Stimulated activated naive CD8-positive, alpha-beta T cell treated with anti-CD3 and anti-CD28 coated beads, Interleukin-15, Interleukin-2, amounts not matched to agents 100 ng/mL and 50 ng/mL, for 24 hours (primary cell): Measurements from ENCODE around the gene EIF3K.

Experiments
- H3K27ac Mint-ChIP-seq: one replicate; pipeline ENCODE4 v1.8.0; 2021; ENCODE audit warnings: mild to moderate bottlenecking, mixed read lengths
- H3K27me3 Mint-ChIP-seq: one replicate; pipeline ENCODE4 v1.8.0; 2021; ENCODE audit warnings: mixed read lengths
- H3K36me3 Mint-ChIP-seq: one replicate; pipeline ENCODE4 v1.8.0; 2021; ENCODE audit warnings: low read depth, mixed read lengths
- H3K4me1 Mint-ChIP-seq: one replicate; pipeline ENCODE4 v1.8.0; 2021; ENCODE audit warnings: low read depth, mixed read lengths
- H3K4me3 Mint-ChIP-seq: one replicate; pipeline ENCODE4 v1.8.0; 2021; ENCODE audit warnings: mild to moderate bottlenecking, mixed read lengths
- H3K9me3 Mint-ChIP-seq: one replicate; pipeline ENCODE4 v1.8.0; 2021; ENCODE audit warnings: mixed read lengths

EIF3K gene

GRCh38 chr19:38634757-38635482 is 15.9 kb downstream of the EIF3K start:
- H3K4me1 Mint-ChIP-seq, result peaks cover 31% of the 10 kb centered on the region

GRCh38 chr19:38635483-38636399 is 16.8 kb downstream of the EIF3K start:
- H3K27ac Mint-ChIP-seq, result no peak overlapping the region
- no peaks in the 10 kb centered on the region for H3K9me3 Mint-ChIP-seq
- no peak overlapping the region for H3K4me3 Mint-ChIP-seq
- no peaks in the 10 kb centered on the region for H3K27me3 Mint-ChIP-seq
- peaks cover 31% of the 10 kb centered on the region for H3K4me1 Mint-ChIP-seq
- peaks cover 41% of the 10 kb centered on the region for H3K36me3 Mint-ChIP-seq

More at GRCh38 chr19:38634757-38635482, 15.9 kb downstream of the EIF3K start:
- Mint-ChIP-seq H3K27me3 (no peaks in the 10 kb centered on the region), H3K27ac (peak overlapping the region; percentile 84), H3K4me3 (no peak overlapping the region), H3K36me3 (peaks cover 45% of the 10 kb centered on the region), H3K9me3 (no peaks in the 10 kb centered on the region)

- no peak overlapping the region for H3K27ac Mint-ChIP-seq
- H3K27me3 Mint-ChIP-seq, result no peaks in the 10 kb centered on the region
- H3K9me3 Mint-ChIP-seq, result no peaks in the 10 kb centered on the region
- peaks cover 17% of the 10 kb centered on the region for H3K36me3 Mint-ChIP-seq
- H3K4me3 Mint-ChIP-seq, result no peak overlapping the region
- H3K4me1 Mint-ChIP-seq, result peaks cover 31% of the 10 kb centered on the region
Measured at GRCh38 chr19:38638461-38638860, 19.5 kb downstream of the EIF3K start.

- Mint-ChIP-seq H3K36me3 (peaks cover 13% of the 10 kb centered on the region), H3K4me1 (peaks cover 28% of the 10 kb centered on the region), H3K27ac (no peak overlapping the region), H3K9me3 (no peaks in the 10 kb centered on the region), H3K4me3 (no peak overlapping the region), H3K27me3 (no peaks in the 10 kb centered on the region)
Measured at GRCh38 chr19:38639679-38640078, 20.7 kb downstream of the EIF3K start.

GRCh38 chr19:38640368-38640767 is 21.4 kb downstream of the EIF3K start:
- H3K27ac Mint-ChIP-seq, result no peak overlapping the region
- H3K9me3 Mint-ChIP-seq, result no peaks in the 10 kb centered on the region
- peaks cover 10% of the 10 kb centered on the region for H3K36me3 Mint-ChIP-seq
- no peaks in the 10 kb centered on the region for H3K27me3 Mint-ChIP-seq
- H3K4me1 Mint-ChIP-seq, result peaks cover 23% of the 10 kb centered on the region
- H3K4me3 Mint-ChIP-seq, result no peak overlapping the region

GRCh38 chr19:38642176-38642575 is 23.2 kb downstream of the EIF3K start:
- Mint-ChIP-seq H3K9me3 (no peaks in the 10 kb centered on the region), H3K36me3 (no peaks in the 10 kb centered on the region), H3K27me3 (no peaks in the 10 kb centered on the region), H3K27ac (no peak overlapping the region), H3K4me1 (peaks cover 7% of the 10 kb centered on the region), H3K4me3 (no peak overlapping the region)

- Mint-ChIP-seq H3K9me3 (no peaks in the 10 kb centered on the region), H3K27ac (no peak overlapping the region), H3K4me3 (no peak overlapping the region), H3K36me3 (peaks cover 4% of the 10 kb centered on the region), H3K4me1 (peaks cover 19% of the 10 kb centered on the region), H3K27me3 (peaks cover 3% of the 10 kb centered on the region)
Measured at GRCh38 chr19:38644719-38645118, 25.7 kb downstream of the EIF3K start.

- peak within 1 kb of the TSS; percentile 98 for H3K4me3 Mint-ChIP-seq
- H3K4me1 Mint-ChIP-seq, result peaks cover 44% of the 10 kb centered on the region
- H3K9me3 Mint-ChIP-seq, result no peaks in the 10 kb centered on the region
- H3K36me3 Mint-ChIP-seq, result peaks cover 10% of the 10 kb centered on the region
- H3K27ac Mint-ChIP-seq, result peak within 1 kb of the TSS; percentile 94
- H3K27me3 Mint-ChIP-seq, result peaks cover 3% of the 10 kb centered on the region
Measured at GRCh38 chr19:38647368-38647965, 28.5 kb downstream of the EIF3K start, which contains the start of gene ACTN4. Gene ACTN4, plus strand, starts transcription at chr19:38647649. Its CDS starts 97 bp downstream, at chr19:38647746.

- Mint-ChIP-seq H3K36me3 (peaks cover 10% of the 10 kb centered on the region), H3K4me3 (peak overlapping the region; percentile 98), H3K27me3 (peaks cover 3% of the 10 kb centered on the region), H3K27ac (peak overlapping the region; percentile 94), H3K4me1 (peaks cover 51% of the 10 kb centered on the region), H3K9me3 (no peaks in the 10 kb centered on the region)
Measured at GRCh38 chr19:38647966-38648768, 29.2 kb downstream of the EIF3K start.

GRCh38 chr19:38648769-38649304 is 29.8 kb downstream of the EIF3K start:
- Mint-ChIP-seq H3K27me3 (peaks cover 3% of the 10 kb centered on the region), H3K27ac (peak overlapping the region; percentile 94), H3K4me3 (peak overlapping the region; percentile 98), H3K36me3 (peaks cover 10% of the 10 kb centered on the region), H3K4me1 (peaks cover 58% of the 10 kb centered on the region), H3K9me3 (no peaks in the 10 kb centered on the region)

- Mint-ChIP-seq H3K27me3 (peaks cover 3% of the 10 kb centered on the region), H3K27ac (peak overlapping the region; percentile 31), H3K36me3 (peaks cover 10% of the 10 kb centered on the region), H3K4me3 (peak overlapping the region; percentile 98), H3K4me1 (peaks cover 63% of the 10 kb centered on the region), H3K9me3 (no peaks in the 10 kb centered on the region)
Measured at GRCh38 chr19:38649305-38650171, 30.6 kb downstream of the EIF3K start.

GRCh38 chr19:38650172-38650775 is 31.3 kb downstream of the EIF3K start:
- H3K4me1 Mint-ChIP-seq, result peaks cover 71% of the 10 kb centered on the region

More at GRCh38 chr19:38650172-38650775, 31.3 kb downstream of the EIF3K start:
- Mint-ChIP-seq H3K27me3 (peaks cover 3% of the 10 kb centered on the region), H3K27ac (peak overlapping the region; percentile 36), H3K36me3 (peaks cover 10% of the 10 kb centered on the region), H3K9me3 (no peaks in the 10 kb centered on the region), H3K4me3 (peak overlapping the region; percentile 98)
